ENCODE measurements around the gene MGMT. TPM values are rescaled to one million over a fixed set of nuclear protein-coding genes. Genes with fewer than 3 reads are reported as not detected.
A peak's percentile ranks its signal among the peaks of the same experiment; 100 is the strongest.

MGMT gene
- total and polyA plus RNA-seq, 4 experiments from 2014 or later, result 18.5 to 31.3 (median 24.4) TPM

DNA sequence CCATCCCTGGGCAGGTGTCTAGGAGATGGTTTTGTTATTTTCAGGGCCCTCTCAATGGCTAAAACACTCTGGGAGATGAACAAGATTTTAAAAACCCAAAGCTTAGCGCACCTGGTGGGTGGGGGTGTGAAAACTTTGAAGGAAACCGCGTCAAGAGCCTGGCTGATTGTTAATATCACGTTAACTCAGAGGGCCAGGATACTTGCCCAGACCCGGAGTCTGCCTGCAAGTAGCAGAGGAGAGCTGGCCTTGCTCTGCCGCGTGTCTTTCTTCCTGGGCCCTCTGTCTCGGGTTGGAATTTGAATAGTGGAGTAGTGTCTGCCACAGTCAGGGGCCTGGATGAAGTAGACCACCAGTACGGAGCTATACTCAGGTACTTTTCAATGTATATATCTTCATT is 1.1 kb downstream of the MGMT start:
- DNase-seq, result no peak
- Mint-ChIP-seq H3K4me3 (peak overlapping the region in 6 of 8 donors; percentile 39 to 89 (median 84)), H3K9me3 (no peaks in the 10 kb centered on the region), H3K27ac (peak overlapping the region in 6 of 7 donors; percentile 41 to 85 (median 60)), H3K4me1 (peaks cover 7 to 27% (median 14%) of the 10 kb centered on the region in 4 donors), H3K36me3 (peaks cover 12 to 16% of the 10 kb centered on the region in 2 donors), H3K27me3 (no peaks in the 10 kb centered on the region)
- POLR2A ChIA-PET (ENCODE audit: partially characterized antibody), result interaction anchor here (1.7 to 2.2 kb wide), 2 partner anchors 642 to 834 kb away, joined by 6 to 29 read pairs; partner anchors contain the start of gene C10orf143
- Histone ChIP-seq H3K9me3 (ENCODE audit: control insufficient read depth in 1 of 2, low read length in 2 of 2) (no peaks in the 10 kb centered on the region), H3K4me1 (ENCODE audit: insufficient read depth, low read length) (peaks cover 17% of the 10 kb centered on the region), H3K36me3 (ENCODE audit: insufficient read depth, low read length) (no peaks in the 10 kb centered on the region), H3K4me3 (ENCODE audit: low read length in 2 of 2) (no peak overlapping the region), H3K27me3 (ENCODE audit: insufficient read depth, low read length) (no peaks in the 10 kb centered on the region), H3K27ac (ENCODE audit: low read depth, low read length) (peak overlapping the region; percentile 68)
- intact Hi-C loops (cut with micrococcal nuclease), result loop anchor here (5.0 to 10.0 kb wide), 3 partner anchors 834 to 1343 kb away; partner anchors contain the start of gene MKI67
- CTCF ChIA-PET (ENCODE audit: partially characterized antibody), result interaction anchor here (0.9 kb wide), 1 partner anchor 643 kb away, joined by 4 read pairs; the partner anchor contains the start of gene C10orf143

DNA sequence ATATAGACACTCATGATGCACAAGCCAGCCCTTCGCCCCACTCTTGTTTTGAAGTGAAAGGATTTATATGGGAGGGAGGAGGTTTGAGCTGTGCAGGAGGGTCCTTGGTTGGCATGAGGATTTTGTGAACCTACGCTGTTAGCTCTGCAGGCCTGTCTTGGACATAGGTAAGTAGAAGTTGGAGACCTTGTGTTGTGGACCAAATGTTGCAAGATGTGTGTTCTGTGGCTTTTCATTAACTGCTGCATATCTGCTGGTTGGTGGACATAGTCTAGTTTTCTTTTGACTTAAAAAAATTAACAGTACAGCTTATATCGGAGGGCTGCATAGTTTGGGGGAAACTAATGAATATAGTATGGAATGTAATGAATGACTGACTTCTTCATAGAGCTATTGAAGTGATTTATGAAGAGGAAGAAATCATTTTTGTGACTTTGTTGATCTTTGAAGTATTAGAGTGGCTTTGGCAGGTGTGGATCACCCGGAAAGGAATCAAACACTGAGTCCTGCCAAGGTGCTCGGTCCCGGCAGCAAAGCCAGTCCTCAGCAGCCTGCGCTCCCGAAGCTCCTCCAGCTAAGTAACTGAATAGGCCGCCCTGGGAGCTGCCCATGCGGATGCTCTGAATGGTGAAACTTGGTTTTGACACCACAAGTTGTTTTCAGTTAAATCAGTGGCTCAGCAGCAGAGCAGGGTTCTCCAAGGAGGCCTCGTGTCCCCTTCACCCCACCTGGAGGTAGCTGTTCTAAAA is 3.2 kb downstream of the MGMT start:
- Mint-ChIP-seq H3K4me1 (peaks cover 8 to 39% (median 23%) of the 10 kb centered on the region in 4 donors), H3K4me3 (no peak overlapping the region), H3K27me3 (no peaks in the 10 kb centered on the region), H3K36me3 (peaks cover 17 to 25% of the 10 kb centered on the region in 2 donors), H3K9me3 (no peaks in the 10 kb centered on the region), H3K27ac (peak overlapping the region in 1 of 7 donors; percentile 32)
- no peaks in the 10 kb centered on the region for H3K36me3 ChIP-seq (ENCODE audit: insufficient read depth, low read length)
- no peak overlapping the region for H3K27ac ChIP-seq (ENCODE audit: low read depth, low read length)
- CTCF ChIA-PET (ENCODE audit: partially characterized antibody), result no interaction called here
- POLR2A ChIA-PET (ENCODE audit: partially characterized antibody), result no interaction called here
- H3K27me3 ChIP-seq (ENCODE audit: insufficient read depth, low read length), result no peaks in the 10 kb centered on the region
- no peaks in the 10 kb centered on the region for H3K9me3 ChIP-seq (ENCODE audit: control insufficient read depth in 1 of 2, low read length in 2 of 2)
- intact Hi-C loops (cut with micrococcal nuclease), result no loop called here
- H3K4me3 ChIP-seq (ENCODE audit: low read length in 2 of 2), result no peak overlapping the region
- no peak for DNase-seq
- H3K4me1 ChIP-seq (ENCODE audit: insufficient read depth, low read length), result peaks cover 17% of the 10 kb centered on the region

DNA sequence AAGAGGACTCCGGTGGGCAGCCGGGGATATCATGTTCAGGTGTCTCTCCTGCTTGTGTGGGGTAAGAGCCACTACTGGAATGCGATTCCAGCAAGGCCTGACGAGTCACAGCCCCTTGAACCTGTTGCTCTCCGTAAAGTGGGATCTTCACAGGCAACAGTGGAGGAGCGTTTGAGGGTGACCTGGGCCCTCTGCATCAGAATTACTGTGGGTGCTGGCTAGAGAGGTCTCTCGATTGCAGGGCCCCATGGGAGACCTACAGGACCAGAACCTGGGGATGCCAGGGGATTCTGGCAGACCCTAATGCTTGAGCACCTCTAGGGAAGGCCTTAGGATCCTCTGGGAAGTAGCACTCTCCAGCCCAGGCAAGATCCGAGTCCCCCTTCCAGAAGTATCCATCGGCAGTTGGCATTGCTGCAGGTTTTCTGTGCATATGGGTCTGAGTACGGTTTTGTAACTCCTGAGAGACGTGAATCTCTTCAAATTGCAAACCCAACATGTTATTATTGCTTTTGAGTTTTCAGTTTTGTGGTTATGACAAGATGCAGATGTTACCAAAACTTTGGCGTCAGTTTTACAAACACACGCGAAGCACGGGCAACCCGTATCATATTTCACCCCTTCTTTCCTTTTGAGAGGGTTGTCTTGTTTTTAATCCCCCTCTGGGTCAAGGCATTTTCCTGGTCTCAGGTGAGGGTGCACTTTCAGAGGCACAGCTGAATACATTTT is 4.6 kb downstream of the MGMT start:
- no peaks in the 10 kb centered on the region for H3K9me3 ChIP-seq (ENCODE audit: control insufficient read depth in 1 of 2, low read length in 2 of 2)
- ChIA-PET POLR2A (ENCODE audit: partially characterized antibody) (no interaction called here), CTCF (ENCODE audit: partially characterized antibody) (no interaction called here)
- Mint-ChIP-seq H3K36me3 (peaks cover 17 to 26% of the 10 kb centered on the region in 2 donors), H3K27ac (peak overlapping the region in 1 of 7 donors; percentile 65), H3K9me3 (no peaks in the 10 kb centered on the region), H3K27me3 (no peaks in the 10 kb centered on the region), H3K4me1 (peaks cover 8 to 37% (median 23%) of the 10 kb centered on the region in 4 donors), H3K4me3 (no peak overlapping the region)
- no peaks in the 10 kb centered on the region for H3K36me3 ChIP-seq (ENCODE audit: insufficient read depth, low read length)
- H3K27ac ChIP-seq (ENCODE audit: low read depth, low read length), result no peak overlapping the region
- no peak overlapping the region for H3K4me3 ChIP-seq (ENCODE audit: low read length in 2 of 2)
- intact Hi-C loops (cut with micrococcal nuclease), result no loop called here
- DNase-seq, result no peak
- H3K4me1 ChIP-seq (ENCODE audit: insufficient read depth, low read length), result peaks cover 10% of the 10 kb centered on the region
- no peaks in the 10 kb centered on the region for H3K27me3 ChIP-seq (ENCODE audit: insufficient read depth, low read length)

- intact Hi-C loops (cut with micrococcal nuclease), result no loop called here
- H3K27me3 Mint-ChIP-seq, result no peaks in the 10 kb centered on the region
- H3K36me3 ChIP-seq (ENCODE audit: insufficient read depth, low read length), result no peaks in the 10 kb centered on the region
- ChIA-PET CTCF (ENCODE audit: partially characterized antibody) (no interaction called here), POLR2A (ENCODE audit: partially characterized antibody) (no interaction called here)
- no peaks in the 10 kb centered on the region for H3K9me3 ChIP-seq (ENCODE audit: control insufficient read depth in 1 of 2, low read length in 2 of 2)
- H3K4me3 ChIP-seq (ENCODE audit: low read length in 2 of 2), result no peak overlapping the region
- H3K4me1 Mint-ChIP-seq, result peaks cover 13 to 38% (median 20%) of the 10 kb centered on the region in 4 donors
- no peaks in the 10 kb centered on the region for H3K27me3 ChIP-seq (ENCODE audit: insufficient read depth, low read length)
- no peak overlapping the region for H3K27ac Mint-ChIP-seq
- no peak for DNase-seq
- peaks cover 0 to 2% (median 0%) of the 10 kb centered on the region in 8 donors for H3K9me3 Mint-ChIP-seq
- H3K27ac ChIP-seq (ENCODE audit: low read depth, low read length), result no peak overlapping the region
- peaks cover 3% of the 10 kb centered on the region for H3K4me1 ChIP-seq (ENCODE audit: insufficient read depth, low read length)
- no peak overlapping the region for H3K4me3 Mint-ChIP-seq
- peaks cover 22 to 26% of the 10 kb centered on the region in 2 donors for H3K36me3 Mint-ChIP-seq
Measured at GRCh38 chr10:129472696-129473555, 5.9 kb downstream of the MGMT start.

DNA sequence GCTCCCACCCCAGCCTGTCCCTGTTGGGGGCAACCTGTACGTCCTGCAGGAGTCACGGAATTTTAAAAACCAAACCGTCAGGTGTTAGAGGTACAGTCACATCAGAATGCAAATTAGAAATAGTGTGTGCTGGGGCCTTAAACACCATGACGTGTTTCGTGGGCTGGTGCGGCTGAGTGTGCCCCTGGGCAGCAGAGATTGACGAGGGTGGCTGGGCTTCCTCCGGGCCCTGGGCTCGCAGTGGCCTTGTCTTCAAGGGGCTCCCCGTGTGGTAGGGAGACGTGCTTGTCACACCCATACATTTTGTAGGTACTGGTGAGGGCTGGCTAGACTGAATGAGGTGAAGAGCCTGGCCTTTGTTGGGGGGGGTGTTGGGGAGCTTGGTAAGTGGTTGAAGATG is 7.6 kb downstream of the MGMT start:
- H3K9me3 Mint-ChIP-seq, result peaks cover 0 to 6% (median under 1%) of the 10 kb centered on the region in 8 donors
- CTCF ChIA-PET (ENCODE audit: partially characterized antibody), result no interaction called here
- Histone ChIP-seq H3K4me1 (ENCODE audit: insufficient read depth, low read length) (no peaks in the 10 kb centered on the region), H3K36me3 (ENCODE audit: insufficient read depth, low read length) (no peaks in the 10 kb centered on the region), H3K4me3 (ENCODE audit: low read length in 2 of 2) (no peak overlapping the region), H3K27ac (ENCODE audit: low read depth, low read length) (no peak overlapping the region), H3K27me3 (ENCODE audit: insufficient read depth, low read length) (no peaks in the 10 kb centered on the region), H3K9me3 (ENCODE audit: control insufficient read depth in 1 of 2, low read length in 2 of 2) (no peaks in the 10 kb centered on the region)
- peaks cover 11 to 33% (median 19%) of the 10 kb centered on the region in 4 donors for H3K4me1 Mint-ChIP-seq
- POLR2A ChIA-PET (ENCODE audit: partially characterized antibody), result no interaction called here
- no peak for DNase-seq
- H3K27ac Mint-ChIP-seq, result no peak overlapping the region
- intact Hi-C loops (cut with micrococcal nuclease), result loop anchor here (5.0 kb wide), 1 partner anchor 412 kb away; no protein-coding TSS in a partner anchor
- H3K4me3 Mint-ChIP-seq, result no peak overlapping the region
- peaks cover 26 to 32% of the 10 kb centered on the region in 2 donors for H3K36me3 Mint-ChIP-seq
- H3K27me3 Mint-ChIP-seq, result no peaks in the 10 kb centered on the region

- Histone ChIP-seq H3K4me1 (ENCODE audit: insufficient read depth, low read length) (no peaks in the 10 kb centered on the region), H3K36me3 (ENCODE audit: insufficient read depth, low read length) (no peaks in the 10 kb centered on the region), H3K4me3 (ENCODE audit: low read length in 2 of 2) (no peak overlapping the region), H3K9me3 (ENCODE audit: control insufficient read depth in 1 of 2, low read length in 2 of 2) (peaks cover 0 to 7% of the 10 kb centered on the region in 2 donors), H3K27ac (ENCODE audit: low read depth, low read length) (no peak overlapping the region), H3K27me3 (ENCODE audit: insufficient read depth, low read length) (no peaks in the 10 kb centered on the region)
- peaks cover 2 to 21% (median 13%) of the 10 kb centered on the region in 8 donors for H3K9me3 Mint-ChIP-seq
- ChIA-PET CTCF (ENCODE audit: partially characterized antibody) (no interaction called here), POLR2A (ENCODE audit: partially characterized antibody) (no interaction called here)
- no peaks in the 10 kb centered on the region for H3K27me3 Mint-ChIP-seq
- no peak overlapping the region for H3K27ac Mint-ChIP-seq
- no peak for DNase-seq
- intact Hi-C loops (cut with micrococcal nuclease), result loop anchor here (5.0 kb wide), 1 partner anchor 414 kb away; no protein-coding TSS in a partner anchor
- H3K36me3 Mint-ChIP-seq, result peaks cover 21 to 33% of the 10 kb centered on the region in 2 donors
- peaks cover 6 to 21% (median 12%) of the 10 kb centered on the region in 4 donors for H3K4me1 Mint-ChIP-seq
- no peak overlapping the region for H3K4me3 Mint-ChIP-seq
Measured at GRCh38 chr10:129476431-129476830, 9.4 kb downstream of the MGMT start.

Measured in CD4-positive, alpha-beta memory T cell (primary cell).